Measurements from ENCODE around the gene NOS3. TPM values are rescaled to one million over a fixed set of nuclear protein-coding genes. Genes with fewer than 3 reads are reported as not detected.

The NOS3 gene
- total RNA-seq, 2 donors from 2014 or later: 4.0 to 4.2 TPM

DNA sequence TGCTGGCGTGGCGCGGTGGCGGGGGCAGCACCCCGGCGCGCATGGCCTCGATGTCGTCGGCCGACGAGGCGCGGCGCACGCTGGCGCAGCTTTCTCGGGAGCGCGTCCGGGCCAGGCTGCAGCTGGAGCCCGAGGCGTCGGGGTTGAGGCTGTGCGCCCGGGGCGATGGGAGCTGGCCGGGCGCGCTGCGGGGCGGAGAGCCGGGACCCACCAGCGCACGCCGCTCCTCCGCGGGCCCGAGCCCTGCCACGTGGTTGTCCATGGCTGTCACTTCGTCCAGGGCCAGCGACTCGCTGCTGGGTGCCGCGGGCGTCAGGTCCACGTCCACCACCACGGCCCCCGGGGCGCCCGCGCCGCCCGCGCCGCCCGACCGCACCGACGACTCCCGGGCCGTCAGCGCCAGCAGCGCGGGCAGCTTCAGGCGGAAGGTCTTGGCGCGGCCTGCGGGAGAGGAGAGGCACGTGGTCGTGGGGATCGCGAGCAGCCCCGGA lies 32.7 kb upstream of the NOS3 start:
- intact Hi-C loops (cut with DNase I): no loop called here
- H3K9me3 ChIP-seq: no peaks in the 10 kb centered on the region
- no peak overlapping the region for H3K4me3 ChIP-seq
- H3K27me3 ChIP-seq: no peaks in the 10 kb centered on the region
- DNase-seq: no peak
- TF ChIP-seq CTCF (IDR thresholded peaks at IDR 0.05): no peak
- H3K27ac ChIP-seq: no peak overlapping the region
- no peaks in the 10 kb centered on the region for H3K36me3 ChIP-seq
- H3K9ac ChIP-seq (ENCODE audit: low read depth in 2 of 2, low read length in 2 of 2): no peak overlapping the region
- no peaks in the 10 kb centered on the region for H3K4me1 ChIP-seq

DNA sequence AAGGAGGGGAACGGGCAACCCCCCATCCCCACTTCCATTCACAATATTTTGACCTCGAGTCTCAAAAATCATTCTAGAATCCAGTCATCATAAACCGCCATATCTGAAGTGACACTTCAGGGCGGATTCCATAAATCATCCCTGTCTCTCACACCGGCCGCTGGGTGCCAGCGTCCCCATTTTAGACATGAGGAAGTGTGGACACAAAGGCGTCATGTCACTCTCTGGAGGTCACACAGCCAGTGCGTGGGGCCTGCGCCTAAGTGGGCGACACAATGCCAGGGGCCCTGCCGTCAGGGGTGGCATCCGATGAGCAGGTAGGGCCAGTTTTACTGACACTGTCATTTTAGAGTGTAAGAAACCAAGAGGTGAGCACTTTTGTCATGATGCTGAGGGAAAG lies 32.2 kb upstream of the NOS3 start:
- Histone ChIP-seq H3K4me1 (no peaks in the 10 kb centered on the region), H3K27ac (no peak overlapping the region)

GRCh38 chr7:150959081-150959480 lies 31.7 kb upstream of the NOS3 start:
- no peaks in the 10 kb centered on the region for H3K4me1 ChIP-seq
- H3K9ac ChIP-seq (ENCODE audit: low read depth in 2 of 2, low read length in 2 of 2): no peak overlapping the region
- H3K27me3 ChIP-seq: no peaks in the 10 kb centered on the region
- no peak for TF ChIP-seq CTCF (IDR thresholded peaks at IDR 0.05)
- H3K27ac ChIP-seq: no peak overlapping the region
- intact Hi-C loops (cut with DNase I): no loop called here
- H3K36me3 ChIP-seq: no peaks in the 10 kb centered on the region
- no peak for DNase-seq
- no peaks in the 10 kb centered on the region for H3K9me3 ChIP-seq
- H3K4me3 ChIP-seq: no peak overlapping the region

More for the DNA sequence above, 32.2 kb upstream of the NOS3 start:
- Histone ChIP-seq H3K9ac (ENCODE audit: low read depth in 2 of 2, low read length in 2 of 2) (no peak overlapping the region), H3K9me3 (no peaks in the 10 kb centered on the region), H3K36me3 (no peaks in the 10 kb centered on the region), H3K4me3 (no peak overlapping the region), H3K27me3 (no peaks in the 10 kb centered on the region)
- intact Hi-C loops (cut with DNase I): no loop called here
- TF ChIP-seq CTCF (IDR thresholded peaks at IDR 0.05): no peak
- DNase-seq: no peak

- no peak overlapping the region for H3K4me3 ChIP-seq
- no peak for TF ChIP-seq CTCF (IDR thresholded peaks at IDR 0.05)
- H3K27ac ChIP-seq: no peak overlapping the region
- DNase-seq: no peak
- intact Hi-C loops (cut with DNase I): no loop called here
- H3K9me3 ChIP-seq: no peaks in the 10 kb centered on the region
- H3K9ac ChIP-seq (ENCODE audit: low read depth in 2 of 2, low read length in 2 of 2): no peak overlapping the region
- H3K4me1 ChIP-seq: no peaks in the 10 kb centered on the region
- H3K36me3 ChIP-seq: no peaks in the 10 kb centered on the region
- H3K27me3 ChIP-seq: no peaks in the 10 kb centered on the region
Measured at GRCh38 chr7:150959739-150960734, 30.8 kb upstream of the NOS3 start.

- no peaks in the 10 kb centered on the region for H3K36me3 ChIP-seq
- no peaks in the 10 kb centered on the region for H3K27me3 ChIP-seq
- H3K9me3 ChIP-seq: no peaks in the 10 kb centered on the region
- H3K4me3 ChIP-seq: no peak overlapping the region
- TF ChIP-seq CTCF (IDR thresholded peaks at IDR 0.05): no peak
- no peak overlapping the region for H3K27ac ChIP-seq
- no peak overlapping the region for H3K9ac ChIP-seq (ENCODE audit: low read depth in 2 of 2, low read length in 2 of 2)
- no peak for DNase-seq
- no peaks in the 10 kb centered on the region for H3K4me1 ChIP-seq
- intact Hi-C loops (cut with DNase I): no loop called here
Measured at GRCh38 chr7:150961510-150962289, 29.1 kb upstream of the NOS3 start.

Measured in colonic mucosa (tissue), 4 donors.